ENCODE data around the gene MARK2.
"Not testable (repeated sequence)": the region's sequence is repeated elsewhere in the genome, so short reads cannot be mapped to it uniquely, and the experiment has no call there.

MARK2 gene

DNA sequence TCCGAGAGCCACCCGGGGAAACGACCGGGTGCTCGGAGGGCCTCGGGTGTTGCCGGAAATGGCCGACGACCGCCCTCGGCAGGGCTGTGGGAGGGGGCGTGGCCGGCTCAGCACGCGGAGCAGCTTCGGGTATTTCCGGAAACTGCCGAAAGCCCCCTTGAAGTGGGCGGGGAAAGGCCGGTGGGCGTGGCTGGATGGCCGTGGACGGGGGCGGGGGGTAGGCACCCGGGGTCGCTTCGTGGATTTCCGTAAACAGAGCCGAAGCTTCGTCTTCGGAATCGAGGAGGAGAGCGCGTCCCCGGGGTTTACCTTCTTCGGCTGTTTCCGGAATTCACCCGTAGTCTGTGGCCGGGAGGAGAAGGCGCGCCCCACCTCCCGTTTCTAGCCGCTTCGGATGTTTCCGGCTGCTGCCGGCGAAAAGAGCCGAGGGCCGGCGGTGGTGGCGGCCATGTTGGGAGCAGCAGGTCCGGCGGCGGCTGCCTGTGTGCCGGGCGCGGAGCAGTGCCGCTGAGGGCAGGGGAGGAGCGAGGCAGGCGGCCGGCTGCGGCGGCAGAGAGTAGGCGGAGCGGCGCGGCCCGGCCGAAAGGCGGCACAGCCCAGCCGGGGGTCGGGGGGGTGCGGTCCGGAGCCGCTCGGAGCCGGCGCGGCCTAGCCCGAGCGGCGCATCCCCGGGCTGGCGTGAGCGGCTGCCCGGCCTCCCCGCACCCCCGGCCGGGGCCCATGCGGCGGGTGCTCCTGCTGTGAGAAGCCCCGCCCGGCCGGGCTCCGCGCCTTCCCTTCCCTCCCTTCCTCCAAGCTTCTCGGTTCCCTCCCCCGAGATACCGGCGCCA lies at the start of gene MARK2:
Gene MARK2 (plus strand): TSS at position 433 of the 830 bp plus-strand sequence. CDS start 397 bp downstream, at position 830.
- DNase-seq (ENCODE audit: low read depth, low spot score), result peak; percentile 99

DNA sequence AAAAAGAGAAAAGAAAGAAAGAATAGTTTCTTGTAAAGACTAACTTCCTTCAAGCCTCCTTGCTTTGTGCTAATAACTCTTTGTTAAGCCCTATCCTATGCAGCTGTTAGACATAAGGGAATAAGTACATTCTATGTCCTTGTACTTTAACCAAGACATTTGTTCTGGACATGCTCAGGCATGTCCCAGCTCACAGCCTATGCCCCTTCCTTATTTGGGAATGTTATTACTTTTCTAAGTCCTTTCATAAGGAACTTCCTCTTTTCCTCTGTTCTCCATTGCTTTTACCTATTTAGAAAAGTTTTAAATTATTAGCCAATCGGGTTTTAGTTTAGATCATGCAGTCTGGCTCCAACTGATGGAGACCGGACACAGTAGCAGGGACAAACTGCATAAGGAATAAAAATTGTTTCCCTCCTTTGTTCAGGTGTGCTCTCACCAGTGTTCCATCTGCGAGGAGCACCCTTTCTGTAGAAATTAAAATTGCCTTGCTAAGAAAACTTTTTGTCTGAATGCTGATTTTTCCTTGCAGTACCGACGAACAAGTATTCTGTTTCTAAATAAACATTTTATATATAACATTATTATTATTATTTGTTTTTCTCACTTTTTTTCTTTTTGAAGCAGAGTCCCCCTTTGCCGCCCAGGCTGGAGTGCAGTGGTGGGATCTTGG lies 47.3 kb upstream of the MARK2 start:
- DNase-seq (ENCODE audit: low read depth, low spot score), result no peak

DNA sequence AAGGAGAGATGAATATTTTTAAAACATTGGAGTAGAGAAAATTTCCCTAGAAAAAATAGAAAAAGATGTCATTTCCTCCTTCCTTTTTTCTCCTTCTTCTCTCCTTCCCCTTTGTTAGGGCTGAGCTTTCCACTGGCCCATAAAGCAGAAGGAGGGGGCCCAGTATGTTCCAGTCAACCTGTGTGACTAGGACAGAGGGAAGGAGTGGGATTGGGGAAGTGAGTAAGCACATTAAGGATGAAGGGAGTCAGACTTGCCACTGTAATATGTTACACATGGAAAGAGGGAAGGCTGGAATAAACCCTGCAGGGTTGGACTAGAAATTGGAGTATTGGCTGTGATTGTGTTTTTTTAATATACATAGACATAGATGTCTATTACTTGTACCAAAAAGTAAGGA lies 45.7 kb upstream of the MARK2 start:
- DNase-seq (ENCODE audit: low read depth, low spot score), result no peak

DNA sequence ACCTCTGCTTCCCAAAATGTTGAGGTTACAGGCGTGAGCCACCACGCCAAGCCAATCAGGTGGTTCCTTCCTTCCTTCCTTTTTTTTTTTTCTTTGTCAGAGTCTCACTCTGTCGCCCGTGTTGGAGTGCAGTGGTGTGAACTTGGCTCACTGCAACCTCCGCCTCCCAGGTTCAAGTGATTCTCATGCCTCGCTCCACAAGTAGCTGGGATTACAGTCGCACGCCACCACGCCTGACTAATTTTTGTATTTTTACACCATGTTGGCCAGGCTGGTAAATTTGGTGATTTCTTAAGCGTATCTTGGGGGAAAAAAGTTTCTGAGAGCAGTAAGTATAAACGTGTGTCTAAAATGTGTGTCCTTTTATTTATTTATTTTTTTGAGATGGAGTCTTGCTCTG lies 43.8 kb upstream of the MARK2 start:
- DNase-seq (ENCODE audit: low read depth, low spot score), result no peak

DNA sequence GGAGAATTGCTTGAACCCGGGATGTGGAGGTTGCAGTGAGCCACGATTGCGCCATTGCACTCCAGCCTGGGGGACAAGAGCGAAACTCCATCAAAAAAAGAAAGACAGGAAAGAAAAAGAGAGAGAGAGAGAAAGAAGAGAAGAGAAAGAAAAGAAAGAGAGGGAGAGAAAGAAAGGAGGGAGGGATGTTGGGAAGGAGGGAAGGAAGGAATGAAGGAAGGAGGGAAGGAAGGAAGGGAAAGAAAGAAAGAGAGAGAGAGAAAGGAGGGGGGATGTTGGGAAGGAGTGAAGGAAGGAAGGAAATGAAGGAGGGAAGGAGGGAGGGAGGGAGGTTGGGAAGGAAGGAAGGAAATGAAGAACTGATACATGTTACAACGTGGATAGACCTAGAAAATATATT lies 38.0 kb upstream of the MARK2 start:
- no peak for DNase-seq (ENCODE audit: low read depth, low spot score)

DNA sequence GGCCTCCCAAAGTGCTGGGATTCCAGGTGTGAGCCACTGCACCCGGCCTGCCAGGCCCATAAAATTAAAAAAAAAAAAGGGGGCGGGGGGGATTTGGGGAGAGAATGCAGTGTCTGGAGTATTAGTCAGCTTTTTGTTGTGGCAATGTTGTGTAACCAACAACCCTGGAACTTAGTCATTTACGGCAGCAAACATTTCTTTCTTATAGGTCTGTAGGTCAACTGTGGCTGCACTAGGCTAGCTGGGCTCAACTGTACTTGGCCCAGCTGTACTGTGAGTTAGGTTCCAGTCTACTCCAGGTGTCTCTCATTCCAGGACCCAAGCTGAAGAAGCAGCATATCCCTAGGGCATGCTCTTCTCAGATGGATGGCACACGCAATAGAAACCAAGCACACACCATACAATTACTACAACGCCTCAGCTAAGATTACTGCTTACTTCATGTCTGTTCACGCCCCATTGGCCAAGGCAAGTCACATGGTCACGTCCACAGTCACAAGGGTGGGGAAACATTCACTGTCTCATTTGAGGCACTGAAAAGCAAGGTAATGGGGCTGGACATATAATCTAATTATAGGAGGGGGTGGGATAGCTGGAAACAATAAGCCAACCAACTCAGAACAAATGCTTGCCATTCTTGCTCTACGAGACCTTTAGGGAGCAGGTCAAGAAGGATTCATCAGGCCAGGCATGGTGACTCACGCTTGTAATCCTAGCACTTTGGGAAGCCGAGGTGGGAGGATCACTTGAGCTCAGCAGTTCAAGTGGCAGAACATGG lies 36.1 kb upstream of the MARK2 start:
- no peak for DNase-seq (ENCODE audit: low read depth, low spot score)

DNA sequence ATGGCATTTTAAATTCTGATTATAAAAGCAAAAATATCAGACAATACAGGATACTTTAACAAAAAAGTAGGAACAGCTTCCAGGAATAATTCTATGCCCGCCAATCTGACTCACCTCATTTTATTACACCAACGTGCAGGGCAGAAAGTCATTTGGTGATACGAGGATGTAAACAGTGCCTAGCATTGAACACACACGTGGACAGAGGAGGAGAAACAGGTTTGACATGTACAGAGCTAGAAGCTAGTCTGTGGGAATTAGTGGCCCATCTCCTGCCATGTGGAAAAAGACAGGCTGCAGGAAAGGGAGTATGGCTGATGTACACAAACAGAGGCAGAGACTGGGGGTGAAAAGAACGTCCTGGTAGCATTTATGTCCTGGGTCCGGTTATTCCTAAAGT lies 34.7 kb upstream of the MARK2 start:
- DNase-seq (ENCODE audit: low read depth, low spot score), result no peak

DNA sequence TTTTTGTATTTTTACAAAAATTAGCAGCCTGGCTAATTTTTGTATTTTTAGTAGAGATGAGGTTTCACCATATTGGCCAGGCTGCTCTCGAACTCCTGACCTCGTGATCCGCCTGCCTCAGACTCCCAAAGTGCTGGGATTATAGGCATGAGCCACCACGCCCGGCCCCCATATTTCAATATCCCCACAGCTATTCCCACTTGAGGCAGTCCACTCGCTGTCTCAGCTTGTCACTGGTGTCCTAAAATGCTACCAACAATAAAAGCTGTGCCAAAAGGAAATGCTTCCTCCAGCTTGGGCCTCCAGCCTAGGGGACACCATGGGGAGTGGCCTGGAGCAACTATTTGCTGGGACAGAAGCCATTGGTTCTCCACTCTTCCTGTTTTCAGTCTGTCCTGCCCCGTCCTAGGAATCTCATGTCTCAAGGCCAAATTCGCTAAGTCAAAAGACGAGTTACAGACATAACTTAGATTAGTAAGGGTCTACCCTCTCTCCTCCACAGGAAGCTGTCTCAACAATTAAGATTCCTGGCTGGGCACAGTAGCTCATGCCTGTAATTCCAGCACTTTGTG lies 33.0 kb upstream of the MARK2 start:
- no peak for DNase-seq (ENCODE audit: low read depth, low spot score)

DNA sequence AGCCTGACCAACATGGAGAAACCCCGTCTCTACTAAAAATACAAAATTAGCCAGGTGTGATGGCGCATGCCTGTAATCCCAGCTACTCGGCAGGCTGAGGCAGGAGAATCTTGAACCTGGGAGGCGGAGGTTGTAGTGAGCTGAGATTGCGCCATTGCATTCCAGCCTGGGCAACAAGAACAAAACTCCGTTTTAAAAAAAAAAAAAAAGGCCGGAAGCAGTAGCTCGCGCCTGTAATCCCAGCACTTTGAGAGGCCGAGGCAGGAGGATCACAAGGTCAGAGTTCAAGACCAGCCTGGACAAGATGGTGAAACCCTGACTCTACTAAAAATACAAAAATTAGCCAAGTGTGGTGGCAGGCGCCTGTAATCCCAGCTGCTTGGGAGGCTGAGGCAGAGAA lies 28.5 kb upstream of the MARK2 start:
- not testable (repeated sequence) for DNase-seq (ENCODE audit: low read depth, low spot score)

DNA sequence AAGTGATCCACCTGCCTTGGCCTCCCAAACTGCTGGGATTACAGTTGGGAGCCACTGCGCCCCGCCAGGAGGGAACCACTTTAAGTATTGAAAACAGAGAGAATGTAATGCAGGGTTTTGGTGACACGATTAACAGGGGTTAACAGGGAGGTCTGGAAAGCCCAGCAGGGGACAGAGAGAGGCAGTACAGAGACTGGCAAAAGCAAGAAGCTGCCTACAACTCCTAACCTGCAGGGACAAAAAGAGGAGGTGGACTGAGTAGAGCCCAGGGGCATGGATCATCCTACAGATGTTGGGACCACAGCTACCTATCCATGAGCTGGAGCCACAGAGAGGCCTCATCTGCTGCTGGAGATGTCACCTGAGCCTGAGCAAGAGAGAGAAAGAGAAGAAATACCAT lies 27.4 kb upstream of the MARK2 start:
- DNase-seq (ENCODE audit: low read depth, low spot score), result no peak

DNA sequence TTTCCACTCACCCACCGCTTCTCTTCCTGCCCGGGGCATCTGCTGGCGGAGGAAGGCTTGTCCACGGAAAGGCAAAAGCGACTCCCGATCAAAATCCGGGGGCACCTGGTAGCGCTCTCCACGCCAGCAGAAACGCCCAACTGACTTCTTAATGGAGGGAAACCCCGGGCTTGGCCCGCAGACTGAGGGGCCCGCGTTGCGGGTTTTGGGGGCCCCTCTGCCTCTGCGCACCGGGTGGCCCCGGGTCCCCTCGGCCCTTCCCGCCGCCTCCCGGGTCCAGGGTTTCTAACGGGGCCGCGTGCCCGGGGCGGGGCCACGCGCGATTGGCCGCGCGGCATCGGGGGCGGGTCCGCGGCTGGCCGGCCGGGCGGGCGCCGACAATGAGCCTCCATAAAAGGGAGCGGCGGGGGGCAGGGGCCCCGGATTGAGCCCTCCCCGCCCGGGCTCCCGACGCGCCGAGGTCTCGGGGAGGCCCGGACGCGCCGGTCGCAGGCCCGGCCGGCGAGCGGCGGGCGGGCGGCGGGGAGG lies 25.8 kb upstream of the MARK2 start, which contains the start of gene SPINDOC:
Gene SPINDOC (plus strand): TSS at position 422 of the 528 bp plus-strand sequence. CDS start 231 bp downstream, outside the sequence.
- DNase-seq (ENCODE audit: low read depth, low spot score), result peak; percentile 31

DNA sequence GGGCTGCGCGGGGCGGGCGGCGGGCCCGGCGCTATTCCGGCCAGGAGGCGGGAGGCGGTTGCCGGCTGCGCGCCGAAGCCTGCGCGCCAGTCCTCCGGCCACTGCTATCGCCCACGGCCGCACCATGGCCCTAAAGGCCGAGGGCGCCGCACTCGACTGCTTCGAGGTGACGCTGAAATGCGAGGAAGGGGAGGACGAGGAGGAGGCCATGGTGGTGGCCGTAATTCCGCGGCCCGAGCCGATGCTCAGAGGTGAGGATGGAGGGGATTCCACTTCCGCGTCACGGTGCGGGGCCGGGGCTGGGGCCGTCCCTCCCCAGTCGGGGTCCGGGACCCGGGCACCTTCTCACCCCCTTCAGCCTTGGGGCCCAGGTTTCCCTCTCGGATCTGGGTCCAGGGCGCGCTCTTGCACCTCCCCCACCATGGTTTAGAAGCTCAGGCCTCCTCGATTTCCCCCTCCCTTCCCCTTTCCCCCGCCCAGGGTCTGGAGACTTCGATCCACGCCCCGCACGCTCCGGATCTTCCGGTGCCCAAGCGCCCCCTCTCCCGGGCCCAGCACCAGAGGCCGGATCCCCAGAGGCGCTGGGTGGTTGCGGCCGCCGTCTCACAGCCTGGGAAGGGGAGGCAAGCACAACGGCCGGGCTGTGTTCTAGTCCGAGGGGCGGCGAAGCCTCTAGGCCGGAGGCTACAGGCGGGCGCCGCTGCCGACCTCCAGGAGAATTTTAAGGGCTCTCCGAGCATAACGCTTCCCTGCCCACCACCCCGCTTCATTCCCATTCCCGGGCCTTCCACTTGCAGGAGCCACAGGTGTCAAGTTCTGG lies 25.1 kb upstream of the MARK2 start:
- DNase-seq (ENCODE audit: low read depth, low spot score), result no peak

DNA sequence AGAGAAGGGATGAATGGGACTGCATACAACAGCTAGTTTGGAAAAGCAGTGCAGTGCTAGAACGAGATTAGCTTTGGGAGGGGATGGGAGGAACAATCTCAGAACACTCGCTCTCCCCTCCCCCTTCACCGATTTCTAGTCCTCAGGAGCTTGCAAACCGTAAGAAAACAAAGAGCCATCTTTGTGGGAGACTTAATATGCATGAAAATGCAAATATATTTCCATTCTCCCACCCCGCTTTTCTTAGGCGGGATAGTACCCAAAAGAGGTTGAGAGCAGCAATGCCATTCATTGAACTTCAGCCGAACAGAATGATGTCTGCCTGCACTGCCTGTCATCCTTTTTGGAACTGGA lies 24.6 kb upstream of the MARK2 start:
- no peak for DNase-seq (ENCODE audit: low read depth, low spot score)

DNA sequence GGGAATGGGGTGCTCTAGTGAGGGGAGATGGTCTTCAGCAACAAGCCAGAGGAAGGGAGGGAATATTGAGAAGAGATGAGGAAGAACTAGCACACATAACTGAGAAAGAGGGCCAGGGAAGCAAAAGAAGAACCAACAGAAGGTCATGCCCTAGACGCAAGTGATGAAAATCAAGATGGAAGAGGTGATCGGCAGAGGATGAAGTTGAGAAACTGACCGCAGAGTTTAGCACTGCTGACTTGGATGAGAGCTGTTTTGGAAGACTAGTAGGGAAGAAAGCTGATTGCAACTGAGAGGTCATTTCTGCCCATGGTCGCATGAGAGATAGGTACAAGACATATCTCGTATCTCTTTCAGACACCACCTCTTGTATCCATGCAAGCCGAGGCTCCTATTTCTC lies 22.7 kb upstream of the MARK2 start:
- DNase-seq (ENCODE audit: low read depth, low spot score), result no peak

DNA sequence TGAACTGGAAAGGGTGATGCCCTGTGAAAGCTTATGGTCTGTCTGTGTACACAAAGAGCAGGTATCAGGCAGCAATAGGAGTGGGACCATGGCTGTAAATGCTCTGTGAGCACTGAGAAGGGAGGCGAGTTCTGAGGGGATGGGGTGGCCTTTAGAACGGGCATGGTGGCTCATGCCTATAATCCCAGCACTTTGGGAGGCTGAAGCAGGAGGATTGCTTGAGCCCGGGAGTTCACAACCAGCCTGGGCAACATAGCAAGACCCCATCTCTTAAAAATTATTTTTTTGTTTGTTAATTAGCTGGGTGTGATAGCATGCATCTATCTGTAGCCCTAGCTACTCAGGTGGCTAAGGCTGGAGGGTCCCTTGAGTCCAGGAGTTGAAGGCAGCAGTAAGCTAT lies 22.2 kb upstream of the MARK2 start:
- no peak for DNase-seq (ENCODE audit: low read depth, low spot score)

DNA sequence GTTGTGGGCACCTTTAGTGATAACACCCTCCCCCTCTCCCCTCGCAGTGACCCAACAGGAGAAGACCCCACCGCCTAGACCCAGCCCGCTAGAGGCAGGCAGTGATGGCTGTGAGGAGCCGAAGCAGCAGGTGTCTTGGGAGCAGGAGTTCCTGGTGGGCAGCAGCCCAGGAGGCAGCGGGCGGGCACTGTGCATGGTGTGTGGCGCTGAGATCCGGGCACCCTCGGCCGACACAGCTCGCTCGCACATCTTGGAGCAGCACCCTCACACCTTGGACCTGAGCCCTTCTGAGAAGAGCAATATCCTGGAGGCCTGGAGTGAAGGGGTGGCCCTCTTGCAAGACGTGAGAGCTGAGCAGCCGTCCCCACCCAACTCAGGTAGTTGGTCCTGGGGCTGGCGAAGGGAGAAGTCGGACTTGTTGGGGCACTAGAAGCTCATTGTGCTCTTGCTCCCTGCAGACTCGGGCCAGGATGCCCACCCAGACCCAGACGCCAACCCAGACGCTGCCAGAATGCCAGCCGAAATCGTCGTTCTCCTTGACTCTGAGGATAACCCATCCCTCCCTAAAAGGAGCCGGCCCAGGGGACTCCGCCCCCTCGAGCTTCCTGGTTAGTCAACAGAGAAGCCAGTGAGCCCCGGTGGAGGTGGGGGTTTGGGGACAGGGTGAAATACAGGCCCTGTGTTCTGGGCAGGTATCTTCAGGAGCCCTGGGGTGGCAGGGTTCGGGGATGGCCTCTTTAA lies 21.0 kb upstream of the MARK2 start:
- DNase-seq (ENCODE audit: low read depth, low spot score), result no peak

DNA sequence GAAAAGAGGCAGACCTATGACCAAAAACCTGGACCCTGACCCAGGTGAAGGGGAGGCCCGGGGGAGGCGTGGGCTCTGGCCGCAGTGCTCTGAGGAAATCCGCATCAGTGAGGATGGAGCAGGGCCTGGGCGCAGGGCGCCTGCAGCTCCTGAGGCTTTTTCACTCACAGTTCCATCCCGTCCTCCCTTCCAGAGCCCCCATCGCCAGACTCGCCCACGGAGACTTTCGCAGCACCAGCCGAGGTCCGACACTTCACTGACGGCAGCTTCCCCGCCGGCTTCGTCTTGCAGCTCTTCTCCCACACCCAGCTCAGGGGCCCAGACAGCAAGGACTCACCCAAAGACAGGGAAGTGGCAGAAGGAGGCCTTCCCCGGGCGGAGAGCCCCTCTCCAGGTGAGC lies 20.3 kb upstream of the MARK2 start:
- DNase-seq (ENCODE audit: low read depth, low spot score), result no peak

DNA sequence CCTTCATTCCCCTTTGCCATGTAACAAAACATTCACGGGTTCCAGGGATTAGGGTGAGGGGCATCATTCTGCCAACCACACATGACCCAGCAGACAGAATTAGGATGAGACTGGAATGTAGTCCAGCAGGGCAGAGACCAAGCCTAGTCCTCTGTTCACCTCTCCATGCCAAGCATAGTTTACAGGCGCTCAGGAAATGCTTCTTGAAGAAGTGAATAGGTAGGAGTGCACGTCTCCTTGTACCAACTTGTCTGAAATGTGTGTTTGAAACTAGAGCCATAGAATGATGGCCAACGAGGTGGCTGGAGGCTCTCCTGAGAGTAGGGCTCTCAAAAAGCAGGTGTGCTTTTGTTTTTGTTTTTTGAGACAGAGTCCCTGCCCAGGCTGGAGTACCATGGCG lies 17.5 kb upstream of the MARK2 start:
- DNase-seq (ENCODE audit: low read depth, low spot score), result no peak

DNA sequence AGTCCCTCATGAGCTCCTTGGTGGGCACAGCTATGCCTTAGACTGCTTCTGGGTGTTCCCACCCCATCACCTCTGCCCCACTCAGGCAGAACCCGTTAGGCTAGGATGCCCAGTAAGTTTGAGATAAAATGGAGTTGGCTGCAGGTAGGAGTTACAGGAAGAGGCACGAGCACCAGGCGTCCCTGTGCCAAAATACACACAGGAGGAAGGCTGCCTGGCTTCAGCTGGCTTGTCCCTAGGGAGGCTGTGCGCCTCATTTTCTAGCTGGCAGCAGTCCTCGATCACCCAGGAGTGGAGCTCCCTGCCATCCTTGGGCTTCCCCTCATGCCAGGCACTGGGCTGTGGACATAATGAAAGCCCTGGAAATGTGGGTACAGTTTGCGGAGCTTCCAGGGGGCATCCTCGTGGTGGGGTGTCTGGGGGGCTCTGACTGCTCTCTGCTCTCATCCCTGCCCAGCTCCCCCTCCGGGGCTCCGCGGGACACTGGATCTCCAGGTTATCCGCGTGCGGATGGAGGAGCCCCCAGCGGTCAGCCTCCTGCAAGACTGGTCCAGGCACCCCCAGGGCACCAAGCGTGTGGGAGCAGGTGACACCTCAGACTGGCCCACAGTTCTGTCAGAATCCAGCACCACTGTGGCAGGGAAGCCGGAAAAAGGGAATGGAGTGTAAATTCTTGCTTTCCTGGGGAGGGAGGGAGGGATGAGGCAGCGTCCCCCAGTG lies 12.3 kb upstream of the MARK2 start:
- no peak for DNase-seq (ENCODE audit: low read depth, low spot score)

Data from activated CD4-positive, CD25-positive, alpha-beta regulatory T cell treated with anti-CD3 and anti-CD28 coated beads, Interleukin-2, amount 50 U/mL, for 16 hours (primary cell).